Measurements from ENCODE around the gene SALL2.
"Not testable (repeated sequence)": the region's sequence is repeated elsewhere in the genome, so short reads cannot be mapped to it uniquely, and the experiment has no call there.

The SALL2 gene

DNA sequence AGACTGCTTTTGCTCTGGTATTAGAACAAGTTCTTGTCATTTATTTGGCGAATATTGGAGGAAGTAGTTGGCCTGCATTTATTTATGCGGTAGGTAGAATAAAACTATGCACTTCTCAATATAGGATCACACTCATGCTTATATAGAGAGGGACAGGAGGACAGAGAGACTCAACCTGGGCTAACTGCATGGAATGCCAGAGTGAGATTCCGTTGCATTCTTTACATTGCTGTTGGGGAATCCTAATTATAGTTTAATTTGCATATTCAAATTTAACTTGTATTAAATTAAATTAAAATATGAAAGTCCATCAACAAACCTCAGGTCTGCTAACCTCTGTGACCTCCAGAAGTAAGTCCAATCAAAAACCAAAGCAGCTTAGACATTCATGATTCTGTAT is 27.1 kb upstream of the SALL2 start:
- Histone ChIP-seq H3K27ac (replicated peaks) (no peak overlapping the region), H3K27me3 (ENCODE audit: insufficient read depth, poor library complexity, severe bottlenecking) (no peaks in the 10 kb centered on the region), H3K4me3 (replicated peaks; ENCODE audit: insufficient read depth, low read length) (no peak overlapping the region)
- DNase-seq (ENCODE audit: low read depth in 1 of 2, low spot score in 1 of 2) = no peak
- TF ChIP-seq POLR2AphosphoS5 (IDR thresholded peaks at IDR 0.05; ENCODE audit: low read depth) = no peak
- TF ChIP-seq, protein P1, sequence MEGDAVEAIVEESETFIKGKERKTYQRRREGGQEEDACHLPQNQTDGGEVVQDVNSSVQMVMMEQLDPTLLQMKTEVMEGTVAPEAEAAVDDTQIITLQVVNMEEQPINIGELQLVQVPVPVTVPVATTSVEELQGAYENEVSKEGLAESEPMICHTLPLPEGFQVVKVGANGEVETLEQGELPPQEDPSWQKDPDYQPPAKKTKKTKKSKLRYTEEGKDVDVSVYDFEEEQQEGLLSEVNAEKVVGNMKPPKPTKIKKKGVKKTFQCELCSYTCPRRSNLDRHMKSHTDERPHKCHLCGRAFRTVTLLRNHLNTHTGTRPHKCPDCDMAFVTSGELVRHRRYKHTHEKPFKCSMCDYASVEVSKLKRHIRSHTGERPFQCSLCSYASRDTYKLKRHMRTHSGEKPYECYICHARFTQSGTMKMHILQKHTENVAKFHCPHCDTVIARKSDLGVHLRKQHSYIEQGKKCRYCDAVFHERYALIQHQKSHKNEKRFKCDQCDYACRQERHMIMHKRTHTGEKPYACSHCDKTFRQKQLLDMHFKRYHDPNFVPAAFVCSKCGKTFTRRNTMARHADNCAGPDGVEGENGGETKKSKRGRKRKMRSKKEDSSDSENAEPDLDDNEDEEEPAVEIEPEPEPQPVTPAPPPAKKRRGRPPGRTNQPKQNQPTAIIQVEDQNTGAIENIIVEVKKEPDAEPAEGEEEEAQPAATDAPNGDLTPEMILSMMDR (IDR thresholded peaks at IDR 0.05; ENCODE audit: insufficient read depth, low read length) = no peak
- TF ChIP-seq, protein P2, sequence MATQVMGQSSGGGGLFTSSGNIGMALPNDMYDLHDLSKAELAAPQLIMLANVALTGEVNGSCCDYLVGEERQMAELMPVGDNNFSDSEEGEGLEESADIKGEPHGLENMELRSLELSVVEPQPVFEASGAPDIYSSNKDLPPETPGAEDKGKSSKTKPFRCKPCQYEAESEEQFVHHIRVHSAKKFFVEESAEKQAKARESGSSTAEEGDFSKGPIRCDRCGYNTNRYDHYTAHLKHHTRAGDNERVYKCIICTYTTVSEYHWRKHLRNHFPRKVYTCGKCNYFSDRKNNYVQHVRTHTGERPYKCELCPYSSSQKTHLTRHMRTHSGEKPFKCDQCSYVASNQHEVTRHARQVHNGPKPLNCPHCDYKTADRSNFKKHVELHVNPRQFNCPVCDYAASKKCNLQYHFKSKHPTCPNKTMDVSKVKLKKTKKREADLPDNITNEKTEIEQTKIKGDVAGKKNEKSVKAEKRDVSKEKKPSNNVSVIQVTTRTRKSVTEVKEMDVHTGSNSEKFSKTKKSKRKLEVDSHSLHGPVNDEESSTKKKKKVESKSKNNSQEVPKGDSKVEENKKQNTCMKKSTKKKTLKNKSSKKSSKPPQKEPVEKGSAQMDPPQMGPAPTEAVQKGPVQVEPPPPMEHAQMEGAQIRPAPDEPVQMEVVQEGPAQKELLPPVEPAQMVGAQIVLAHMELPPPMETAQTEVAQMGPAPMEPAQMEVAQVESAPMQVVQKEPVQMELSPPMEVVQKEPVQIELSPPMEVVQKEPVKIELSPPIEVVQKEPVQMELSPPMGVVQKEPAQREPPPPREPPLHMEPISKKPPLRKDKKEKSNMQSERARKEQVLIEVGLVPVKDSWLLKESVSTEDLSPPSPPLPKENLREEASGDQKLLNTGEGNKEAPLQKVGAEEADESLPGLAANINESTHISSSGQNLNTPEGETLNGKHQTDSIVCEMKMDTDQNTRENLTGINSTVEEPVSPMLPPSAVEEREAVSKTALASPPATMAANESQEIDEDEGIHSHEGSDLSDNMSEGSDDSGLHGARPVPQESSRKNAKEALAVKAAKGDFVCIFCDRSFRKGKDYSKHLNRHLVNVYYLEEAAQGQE (IDR thresholded peaks at IDR 0.05; ENCODE audit: insufficient replicate concordance, low read depth) = no peak
- TF ChIP-seq SPI1 (IDR thresholded peaks at IDR 0.05; ENCODE audit: borderline replicate concordance, low read depth) = no peak
- no peak for TF ChIP-seq GABPA (IDR thresholded peaks at IDR 0.05; ENCODE audit: low read depth)

DNA sequence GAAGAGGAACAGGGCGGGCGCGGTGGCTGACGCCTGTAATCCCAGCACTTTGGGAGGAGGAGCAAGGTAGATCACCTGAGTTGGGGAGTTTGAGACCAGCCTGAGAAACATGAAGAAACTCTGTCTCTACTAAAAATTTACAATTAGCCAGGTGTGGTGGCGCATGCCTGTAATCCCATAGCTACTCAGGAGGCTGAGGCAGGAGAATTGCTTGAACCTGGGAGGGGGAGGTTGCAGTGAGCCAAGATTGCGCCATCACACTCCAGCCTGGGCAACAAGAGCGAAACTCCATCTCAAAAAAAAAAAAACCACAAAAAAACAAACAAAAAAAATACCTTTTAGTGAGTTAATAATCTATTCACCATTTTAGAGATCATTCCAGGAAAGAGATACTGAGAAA is 18.4 kb upstream of the SALL2 start:
- H3K27me3 ChIP-seq (ENCODE audit: insufficient read depth, poor library complexity, severe bottlenecking); H3K4me3 ChIP-seq (replicated peaks; ENCODE audit: insufficient read depth, low read length); DNase-seq (ENCODE audit: low read depth in 1 of 2, low spot score in 1 of 2); H3K27ac ChIP-seq (replicated peaks): not testable (repeated sequence)

DNA sequence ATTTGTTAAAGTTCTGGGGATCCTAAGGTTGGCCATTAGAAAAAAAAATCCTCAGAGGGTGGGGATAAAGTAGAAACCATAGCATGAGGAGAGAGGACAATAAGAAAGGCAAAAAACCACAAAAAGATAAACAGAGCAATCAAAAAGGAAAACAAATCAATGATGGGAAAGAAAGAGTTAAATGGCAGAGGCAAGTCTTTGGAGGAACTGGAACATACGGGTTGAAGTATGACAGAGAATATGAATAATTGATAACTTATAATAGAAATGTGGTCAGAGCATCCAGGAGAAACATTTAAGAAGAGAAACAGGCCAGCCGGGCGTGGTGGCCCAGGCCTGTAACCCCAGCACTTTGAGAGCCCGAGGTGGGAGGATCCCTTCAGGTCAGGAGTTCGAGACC is 17.8 kb upstream of the SALL2 start:
- Histone ChIP-seq H3K27ac (replicated peaks) (no peak overlapping the region), H3K27me3 (ENCODE audit: insufficient read depth, poor library complexity, severe bottlenecking) (peaks cover 4% of the 10 kb centered on the region), H3K4me3 (replicated peaks; ENCODE audit: insufficient read depth, low read length) (no peak overlapping the region)
- no peak for DNase-seq (ENCODE audit: low read depth in 1 of 2, low spot score in 1 of 2)
- no peak for TF ChIP-seq SPI1 (IDR thresholded peaks at IDR 0.05; ENCODE audit: borderline replicate concordance, low read depth)
- no peak for TF ChIP-seq POLR2AphosphoS5 (IDR thresholded peaks at IDR 0.05; ENCODE audit: low read depth)
- TF ChIP-seq, protein P2 (IDR thresholded peaks at IDR 0.05; ENCODE audit: insufficient replicate concordance, low read depth) = no peak
- no peak for TF ChIP-seq GABPA (IDR thresholded peaks at IDR 0.05; ENCODE audit: low read depth)
- TF ChIP-seq, protein P1 (IDR thresholded peaks at IDR 0.05; ENCODE audit: insufficient read depth, low read length) = no peak

DNA sequence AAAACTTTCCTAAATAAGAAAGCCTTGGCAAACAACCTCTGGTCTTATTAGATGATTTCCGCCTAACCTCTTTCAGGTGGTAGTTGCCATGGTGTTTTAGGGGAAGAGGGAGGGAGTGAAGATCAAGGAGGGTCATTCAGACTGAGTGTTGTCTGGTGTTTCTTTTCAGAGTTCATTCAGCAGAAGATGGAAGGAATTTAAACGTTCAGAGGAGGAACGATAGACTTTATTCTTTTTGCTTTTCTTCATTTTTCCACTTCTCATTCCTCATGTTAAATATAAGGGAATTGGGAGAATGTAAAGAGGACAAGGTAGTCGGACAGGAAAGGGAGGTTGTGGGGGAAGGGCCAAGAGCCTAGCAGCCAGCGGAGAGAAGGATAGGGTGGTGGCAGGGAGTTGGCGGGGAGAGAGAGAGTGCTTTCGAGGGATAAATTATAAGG is 17.4 kb upstream of the SALL2 start:
- TF ChIP-seq, protein P2 (IDR thresholded peaks at IDR 0.05; ENCODE audit: insufficient replicate concordance, low read depth) = no peak
- H3K27me3 ChIP-seq (ENCODE audit: insufficient read depth, poor library complexity, severe bottlenecking) = peaks cover 4% of the 10 kb centered on the region
- no peak overlapping the region for H3K27ac ChIP-seq (replicated peaks)
- no peak overlapping the region for H3K4me3 ChIP-seq (replicated peaks; ENCODE audit: insufficient read depth, low read length)
- no peak for DNase-seq (ENCODE audit: low read depth in 1 of 2, low spot score in 1 of 2)

Measured in HL-60 (cell line).